Smooth muscle cell (in vitro differentiated cells): Measurements from ENCODE around the gene PREP. TPM values are rescaled to one million over a fixed set of nuclear protein-coding genes. Genes with fewer than 3 reads are reported as not detected.

Experiments used
- DNase-seq: peaks from one replicate; lab custom pipeline; 2025; ENCODE audit not compliant: unreplicated experiment; lab: John Stamatoyannopoulos, UW
- H2AFZ ChIP-seq: fragments of 200-600 bp; sonication (generic); 2 replicates; pipeline ENCODE4 v1.6.0; 2016; ENCODE audit warnings: antibody characterized with exemption, low read depth, mild to moderate bottlenecking
- H3F3A ChIP-seq: fragments of 200-600 bp; sonication (generic); 2 replicates; pipeline ENCODE4 v1.6.0; 2017; ENCODE audit warnings: antibody characterized with exemption, low read depth
- H3K27ac ChIP-seq: fragments of 200-600 bp; sonication (generic); 2 replicates; pipeline ENCODE4 v1.5.1; 2016; ENCODE audit warnings: low read depth, mild to moderate bottlenecking
- H3K27me3 ChIP-seq: fragments of 200-600 bp; sonication (generic); 2 replicates; pipeline ENCODE4 v1.6.1; 2016; ENCODE audit warnings: low read depth, mild to moderate bottlenecking
- H3K36me3 ChIP-seq: fragments of 200-600 bp; sonication (generic); 2 replicates; pipeline ENCODE4 v1.5.1; 2016; ENCODE audit warnings: low read depth
- H3K4me1 ChIP-seq: fragments of 200-600 bp; sonication (generic); 2 replicates; pipeline ENCODE4 v1.5.1; 2016; ENCODE audit warnings: low read depth
- H3K4me2 ChIP-seq: fragments of 200-600 bp; sonication (generic); 2 replicates; pipeline ENCODE4 v1.6.0; 2016; ENCODE audit warnings: mild to moderate bottlenecking
- H3K4me3 ChIP-seq: fragments of 200-600 bp; sonication (generic); 2 replicates; pipeline ENCODE4 v1.5.1; 2016; ENCODE audit warnings: mild to moderate bottlenecking
- H3K79me2 ChIP-seq: fragments of 200-600 bp; sonication (generic); 2 replicates; pipeline ENCODE4 v1.6.0; 2016; ENCODE audit warnings: low read depth, mild to moderate bottlenecking
- H3K9ac ChIP-seq: fragments of 200-600 bp; sonication (generic); 2 replicates; pipeline ENCODE4 v1.6.0; 2016; ENCODE audit warnings: low read depth
- H3K9me3 ChIP-seq: fragments of 200-600 bp; sonication (generic); replicated peaks from 2 replicates; pipeline ENCODE4 v1.5.1; 2016; ENCODE audit warnings: low read depth
- H4K20me1 ChIP-seq: fragments of 200-600 bp; sonication (generic); 2 replicates; pipeline ENCODE4 v1.6.0; 2016; ENCODE audit warnings: low read depth
- CTCF ChIP-seq: fragments of 200-600 bp; sonication (generic); IDR thresholded peaks from 2 replicates; pipeline ENCODE4 v1.5.1; 2017; ENCODE audit warnings: borderline replicate concordance, mild to moderate bottlenecking, antibody characterized with exemption; ENCODE audit not compliant: insufficient read depth, poor library complexity, severe bottlenecking
- WGBS: methylation state at CpG from one replicate; pipeline ENCODE4 v1.1.7; 2016; ENCODE audit warnings: low lambda C conversion rate; 5-methylcytosine and 5-hydroxymethylcytosine counted together
- polyA plus RNA-seq: library from polyadenylated mRNA; unstranded; fragments of >200 nt; fragmentation: Nextera tagmentation; extraction: Ambion mirVana; gene quantifications from 2 replicates; pipeline ENCODE4 v1.2.1, GENCODE V29; 2016
- total RNA-seq: library from RNA; depleted of rRNA; stranded (reverse); fragments of >200 nt; gene quantifications from 2 replicates; pipeline ENCODE4 v1.2.3, GENCODE V29; 2014

The PREP gene
- 21.2 and 23.4 TPM in 2 replicates for total RNA-seq
- 33.2 and 42.4 TPM in 2 replicates for polyA plus RNA-seq

GRCh38 chr6:105402939-105403935, at the start of gene PREP:
Gene PREP, minus strand, starts transcription at chr6:105403082. Its CDS starts 191 bp downstream, at chr6:105402891.
- H3K4me1 ChIP-seq = peaks cover 17% of the 10 kb centered on the region
- H3K79me2 ChIP-seq = peaks cover 38% of the 10 kb centered on the region
- H3K4me2 ChIP-seq = peak within 1 kb of the TSS; percentile 99
- H3K9me3 ChIP-seq = no peaks in the 10 kb centered on the region
- peak; percentile 77 for DNase-seq
- peak within 1 kb of the TSS; percentile 63 for H3K9ac ChIP-seq
- peak within 1 kb of the TSS; percentile 60 for H3K27ac ChIP-seq
- no peaks in the 10 kb centered on the region for H3K27me3 ChIP-seq
- peaks cover 39% of the 10 kb centered on the region for H4K20me1 ChIP-seq
- no peaks in the 10 kb centered on the region for H3F3A ChIP-seq
- WGBS = 2% methylated on average over 65 of the region's 84 CpGs
- TF ChIP-seq CTCF = peak; percentile 78
- peak within 1 kb of the TSS; percentile 93 for H3K4me3 ChIP-seq
- H3K36me3 ChIP-seq = no peaks in the 10 kb centered on the region
- peak within 1 kb of the TSS; percentile 100 for H2AFZ ChIP-seq

- WGBS = 94% methylated on average over 2 of the region's 2 CpGs
Observed at GRCh38 chr6:105452376-105452775, 49.5 kb upstream of the PREP start.

GRCh38 chr6:105449756-105450390, 47.0 kb upstream of the PREP start:
- H3K4me3 ChIP-seq = no peak overlapping the region
- H2AFZ ChIP-seq = no peak overlapping the region
- no peaks in the 10 kb centered on the region for H3K9me3 ChIP-seq
- no peak overlapping the region for H3K27ac ChIP-seq
- H3K79me2 ChIP-seq = no peaks in the 10 kb centered on the region
- no peaks in the 10 kb centered on the region for H3K36me3 ChIP-seq
- peaks cover 3% of the 10 kb centered on the region for H3F3A ChIP-seq
- H3K27me3 ChIP-seq = no peaks in the 10 kb centered on the region
- WGBS = 88% methylated on average over 2 of the region's 2 CpGs
- no peak overlapping the region for H3K4me2 ChIP-seq
- no peaks in the 10 kb centered on the region for H4K20me1 ChIP-seq
- H3K4me1 ChIP-seq = no peaks in the 10 kb centered on the region
- TF ChIP-seq CTCF = no peak
- no peak overlapping the region for H3K9ac ChIP-seq
- no peak for DNase-seq

More at GRCh38 chr6:105452376-105452775, 49.5 kb upstream of the PREP start:
- TF ChIP-seq CTCF = no peak
- Histone ChIP-seq H3K79me2 (no peaks in the 10 kb centered on the region), H3K27me3 (no peaks in the 10 kb centered on the region), H3K4me1 (no peaks in the 10 kb centered on the region), H3K9ac (no peak overlapping the region), H3K27ac (no peak overlapping the region), H3K36me3 (no peaks in the 10 kb centered on the region), H3K4me3 (no peak overlapping the region), H3K4me2 (no peak overlapping the region), H2AFZ (no peak overlapping the region), H4K20me1 (no peaks in the 10 kb centered on the region), H3K9me3 (no peaks in the 10 kb centered on the region), H3F3A (peaks cover 3% of the 10 kb centered on the region)
- no peak for DNase-seq
